Fibroblast of mammary gland (primary cell): ENCODE results near the gene CRISPLD2.

Experiments
- DNase-seq: peaks from one replicate; pipeline ENCODE4 v3.0.0-alpha.2; 2010; ENCODE audit warnings: low read depth
- H3K4me3 ChIP-seq: 2 replicates; pipeline ENCODE4 v1.5.1; 2011; ENCODE audit warnings: low read depth, mild to moderate bottlenecking, low read length, moderate library complexity; ENCODE audit not compliant: control insufficient read depth
- TF ChIP-seq, protein P1 (sequence below): conservative IDR thresholded peaks from 2 replicates; pipeline ENCODE4 v1.5.1; 2011; ENCODE audit warnings: low read depth, low read length, inconsistent platforms; ENCODE audit not compliant: control insufficient read depth, insufficient read depth

Gene CRISPLD2

DNA sequence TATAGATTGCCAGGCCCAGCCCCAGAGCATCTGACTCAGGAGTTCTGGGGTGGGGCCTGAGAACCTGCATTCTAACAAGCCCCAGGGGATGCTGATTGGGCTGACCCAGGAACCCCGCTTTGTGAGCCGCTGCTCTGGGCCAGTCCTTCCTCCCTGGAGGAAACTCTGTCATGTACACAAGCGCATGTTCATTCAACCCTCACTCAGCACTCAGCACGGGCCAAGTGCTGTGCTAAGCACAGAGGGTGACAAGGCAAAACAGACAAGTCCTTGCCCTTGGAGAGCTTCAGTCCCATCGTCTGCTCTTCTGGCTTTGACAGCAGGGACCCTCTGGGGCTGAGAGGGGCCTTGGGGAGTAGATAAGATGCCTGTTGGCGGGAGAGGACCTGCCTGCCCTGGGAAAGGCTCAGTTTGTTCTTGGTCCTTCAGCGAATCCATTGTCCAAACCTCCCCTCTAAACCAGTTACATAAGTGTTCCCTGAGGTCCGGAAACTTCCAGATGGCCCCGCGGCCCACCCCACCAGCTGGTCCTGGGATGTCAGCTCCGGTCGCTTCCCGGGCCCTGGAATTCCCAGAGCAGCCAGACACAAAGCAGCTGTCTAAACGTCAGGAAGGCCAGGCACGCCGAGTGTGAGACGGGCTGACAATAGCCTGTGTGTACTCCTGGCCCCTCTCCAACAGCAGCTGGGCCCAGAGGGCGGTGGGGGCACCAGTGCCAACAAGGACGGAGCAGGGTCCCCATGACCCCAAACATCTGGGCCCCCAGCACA is 102.8 kb downstream of the CRISPLD2 start:
- no peak overlapping the region for H3K4me3 ChIP-seq
- DNase-seq, result no peak
- TF ChIP-seq, protein P1, sequence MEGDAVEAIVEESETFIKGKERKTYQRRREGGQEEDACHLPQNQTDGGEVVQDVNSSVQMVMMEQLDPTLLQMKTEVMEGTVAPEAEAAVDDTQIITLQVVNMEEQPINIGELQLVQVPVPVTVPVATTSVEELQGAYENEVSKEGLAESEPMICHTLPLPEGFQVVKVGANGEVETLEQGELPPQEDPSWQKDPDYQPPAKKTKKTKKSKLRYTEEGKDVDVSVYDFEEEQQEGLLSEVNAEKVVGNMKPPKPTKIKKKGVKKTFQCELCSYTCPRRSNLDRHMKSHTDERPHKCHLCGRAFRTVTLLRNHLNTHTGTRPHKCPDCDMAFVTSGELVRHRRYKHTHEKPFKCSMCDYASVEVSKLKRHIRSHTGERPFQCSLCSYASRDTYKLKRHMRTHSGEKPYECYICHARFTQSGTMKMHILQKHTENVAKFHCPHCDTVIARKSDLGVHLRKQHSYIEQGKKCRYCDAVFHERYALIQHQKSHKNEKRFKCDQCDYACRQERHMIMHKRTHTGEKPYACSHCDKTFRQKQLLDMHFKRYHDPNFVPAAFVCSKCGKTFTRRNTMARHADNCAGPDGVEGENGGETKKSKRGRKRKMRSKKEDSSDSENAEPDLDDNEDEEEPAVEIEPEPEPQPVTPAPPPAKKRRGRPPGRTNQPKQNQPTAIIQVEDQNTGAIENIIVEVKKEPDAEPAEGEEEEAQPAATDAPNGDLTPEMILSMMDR, result no peak

- TF ChIP-seq, protein P1, result no peak
- peak; percentile 42 for DNase-seq
- no peak overlapping the region for H3K4me3 ChIP-seq
These were observed 104.7 kb downstream of the CRISPLD2 start for GRCh38 chr16:84924331-84925091.

DNA sequence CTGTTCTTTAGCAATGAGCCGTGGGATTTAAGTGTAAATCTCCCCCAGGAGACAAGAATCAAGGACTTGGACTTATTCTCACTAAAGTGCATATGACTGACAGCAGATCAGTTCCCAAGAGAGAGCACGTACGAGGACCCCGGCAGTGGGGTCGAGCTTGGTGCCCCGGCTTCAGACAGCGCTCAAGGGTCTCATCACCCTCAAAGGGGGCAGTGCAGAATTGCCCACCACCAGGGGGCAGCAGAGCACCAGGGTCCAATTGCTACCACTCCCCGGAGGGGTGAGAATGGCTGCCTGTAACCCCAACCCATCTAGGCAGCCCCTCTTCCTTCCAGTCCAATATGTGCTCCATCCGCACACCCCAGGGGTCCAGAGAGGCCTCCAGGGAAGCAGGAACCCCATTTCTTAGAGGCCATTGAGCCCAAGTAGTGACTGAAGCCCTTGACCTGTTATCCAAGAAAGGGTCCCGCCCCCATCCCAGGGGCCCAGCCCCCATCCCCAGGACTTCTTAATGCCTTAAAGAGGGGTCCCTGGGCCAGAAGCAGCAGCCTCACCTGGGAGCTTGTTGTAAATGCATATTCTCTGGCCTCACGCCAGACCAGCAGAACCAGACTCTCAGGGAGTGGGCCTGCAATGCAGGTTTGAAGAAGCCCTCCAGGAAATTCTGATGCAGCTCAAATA is 105.4 kb downstream of the CRISPLD2 start:
- DNase-seq, result peak; percentile 46
- TF ChIP-seq, protein P1, result peak; percentile 84
- no peak overlapping the region for H3K4me3 ChIP-seq

GRCh38 chr16:84925773-84926372 is 106.1 kb downstream of the CRISPLD2 start:
- TF ChIP-seq, protein P1, result no peak
- no peak overlapping the region for H3K4me3 ChIP-seq
- DNase-seq, result no peak

DNA sequence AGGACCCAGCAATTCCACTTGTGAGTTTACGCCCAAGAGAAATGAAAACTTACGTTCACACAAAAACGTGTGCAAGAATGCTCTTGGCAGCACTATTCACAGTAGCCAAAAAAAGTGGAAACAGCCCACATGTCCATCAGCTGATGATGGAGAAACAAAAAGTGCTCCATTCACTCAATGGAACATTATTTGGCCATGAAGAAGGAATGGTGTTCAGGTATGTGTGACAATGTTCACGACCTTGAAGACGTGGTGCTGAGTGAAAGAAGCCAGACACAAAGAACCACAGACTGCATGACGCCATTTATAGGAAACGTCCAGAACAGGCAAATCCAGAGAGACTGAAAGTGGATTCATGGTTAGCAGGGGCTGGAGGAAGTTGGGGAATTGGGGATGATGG is 106.7 kb downstream of the CRISPLD2 start:
- TF ChIP-seq, protein P1, result no peak
- DNase-seq, result no peak
- no peak overlapping the region for H3K4me3 ChIP-seq
